Epithelial cell of esophagus (primary cell): ENCODE data around the gene MRPL14.

Experiments used
- DNase-seq: peaks from one replicate; pipeline ENCODE4 v3.0.0; 2010; ENCODE audit warnings: low read depth
- H3K4me3 ChIP-seq: 2 replicates; pipeline ENCODE4 v1.5.1; 2011; ENCODE audit warnings: mild to moderate bottlenecking, low read length, control low read depth
- TF ChIP-seq, protein P1 (sequence below): IDR thresholded peaks from 2 replicates; pipeline ENCODE4 v1.5.1; 2011; ENCODE audit warnings: low read depth, mild to moderate bottlenecking, low read length, control low read depth, inconsistent platforms; ENCODE audit not compliant: insufficient read depth; ENCODE audit errors: missing control alignments

The MRPL14 gene

DNA sequence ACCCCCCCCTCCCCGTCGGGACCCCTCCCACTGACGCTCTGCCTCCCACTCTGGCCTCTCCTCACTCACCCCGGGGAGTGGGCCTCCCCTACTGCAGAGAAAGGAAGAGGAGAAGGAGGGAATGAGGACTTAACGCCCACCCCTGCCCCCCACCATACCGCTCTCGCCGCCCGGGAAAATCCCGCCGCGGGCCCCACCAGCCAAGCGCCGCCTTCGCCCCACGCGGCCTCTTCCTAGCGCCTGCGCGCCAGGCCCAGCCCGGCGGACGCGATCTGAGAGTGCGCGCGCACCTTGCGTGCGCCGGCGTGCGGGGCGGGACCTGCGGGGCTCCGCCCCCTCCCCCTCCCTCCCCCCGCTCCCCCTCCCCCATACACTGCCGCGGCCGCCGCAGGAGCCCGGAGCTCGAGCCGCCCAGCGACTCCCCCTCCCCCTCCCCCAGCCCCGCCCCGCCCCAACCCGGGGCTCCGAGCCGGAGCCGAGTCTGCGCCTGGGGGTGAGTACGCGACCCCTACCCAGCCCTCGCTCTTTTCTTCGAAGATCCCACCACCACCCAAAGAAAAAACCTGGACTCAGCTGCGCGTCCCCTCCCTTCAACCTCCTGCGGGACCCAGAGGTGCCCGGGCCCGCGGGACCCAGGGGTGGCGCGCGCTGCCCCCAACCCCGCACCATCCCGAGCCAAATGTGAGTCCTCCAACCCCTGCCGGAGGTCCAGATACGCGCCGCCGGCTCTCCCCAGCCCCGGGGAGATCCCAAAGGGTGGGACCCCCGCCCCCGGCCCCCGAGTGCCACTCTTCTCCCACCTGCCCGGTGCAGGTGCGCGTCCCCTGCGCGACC is at the start of gene MRPL14, which contains the start of gene TMEM63B:
MRPL14 (minus strand) TSS at position 267 of the 834 bp plus-strand sequence. CDS start 10,841 bp downstream, outside the sequence.
TMEM63B (plus strand) TSS at position 369 of the 834 bp plus-strand sequence. CDS start 7,031 bp downstream, outside the sequence.
- TF ChIP-seq, protein P1, sequence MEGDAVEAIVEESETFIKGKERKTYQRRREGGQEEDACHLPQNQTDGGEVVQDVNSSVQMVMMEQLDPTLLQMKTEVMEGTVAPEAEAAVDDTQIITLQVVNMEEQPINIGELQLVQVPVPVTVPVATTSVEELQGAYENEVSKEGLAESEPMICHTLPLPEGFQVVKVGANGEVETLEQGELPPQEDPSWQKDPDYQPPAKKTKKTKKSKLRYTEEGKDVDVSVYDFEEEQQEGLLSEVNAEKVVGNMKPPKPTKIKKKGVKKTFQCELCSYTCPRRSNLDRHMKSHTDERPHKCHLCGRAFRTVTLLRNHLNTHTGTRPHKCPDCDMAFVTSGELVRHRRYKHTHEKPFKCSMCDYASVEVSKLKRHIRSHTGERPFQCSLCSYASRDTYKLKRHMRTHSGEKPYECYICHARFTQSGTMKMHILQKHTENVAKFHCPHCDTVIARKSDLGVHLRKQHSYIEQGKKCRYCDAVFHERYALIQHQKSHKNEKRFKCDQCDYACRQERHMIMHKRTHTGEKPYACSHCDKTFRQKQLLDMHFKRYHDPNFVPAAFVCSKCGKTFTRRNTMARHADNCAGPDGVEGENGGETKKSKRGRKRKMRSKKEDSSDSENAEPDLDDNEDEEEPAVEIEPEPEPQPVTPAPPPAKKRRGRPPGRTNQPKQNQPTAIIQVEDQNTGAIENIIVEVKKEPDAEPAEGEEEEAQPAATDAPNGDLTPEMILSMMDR = no peak
- DNase-seq = peak; percentile 89
- peak within 1 kb of the TSS; percentile 89 for H3K4me3 ChIP-seq

DNA sequence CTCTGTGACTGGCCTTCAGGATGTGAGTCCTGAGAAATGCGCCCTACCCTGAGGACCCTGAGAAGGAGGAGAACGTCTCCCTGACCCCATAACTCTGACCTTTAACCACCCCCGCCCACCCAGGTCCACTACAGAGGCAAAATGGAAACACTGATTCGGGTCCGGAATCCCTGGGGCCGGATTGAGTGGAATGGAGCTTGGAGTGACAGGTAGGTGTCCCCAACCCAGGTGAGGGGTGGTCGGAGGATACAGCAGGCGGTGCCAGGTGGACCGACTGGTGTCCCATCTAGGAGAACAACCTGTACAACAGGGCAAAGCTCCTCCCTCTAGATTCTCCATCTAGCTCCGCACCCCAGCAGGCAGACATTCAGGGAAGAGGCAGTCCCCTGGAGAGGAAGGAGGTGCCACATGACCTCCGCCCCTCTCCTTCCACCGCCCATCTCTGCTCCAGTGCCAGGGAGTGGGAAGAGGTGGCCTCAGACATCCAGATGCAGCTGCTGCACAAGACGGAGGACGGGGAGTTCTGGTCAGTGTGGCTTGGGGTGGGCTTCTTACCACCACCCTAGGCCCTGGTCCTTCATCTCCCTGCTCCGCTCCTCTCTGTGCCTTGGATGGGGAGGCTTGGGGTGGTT is 49.0 kb upstream of the MRPL14 start:
- DNase-seq = no peak
- TF ChIP-seq, protein P1 = no peak
- H3K4me3 ChIP-seq = no peak overlapping the region

- H3K4me3 ChIP-seq = no peak overlapping the region
- TF ChIP-seq, protein P1 = peak; percentile 93
- DNase-seq = peak; percentile 77
These were observed 45.7 kb upstream of the MRPL14 start for GRCh38 chr6:44172731-44173500.

- DNase-seq = no peak
These were observed 44.8 kb upstream of the MRPL14 start for GRCh38 chr6:44171899-44172546.

GRCh38 chr6:44169886-44170570 is 42.8 kb upstream of the MRPL14 start:
- TF ChIP-seq, protein P1 = no peak
- no peak for DNase-seq
- H3K4me3 ChIP-seq = no peak overlapping the region

More at GRCh38 chr6:44171899-44172546, 44.8 kb upstream of the MRPL14 start:
- TF ChIP-seq, protein P1 = no peak
- H3K4me3 ChIP-seq = no peak overlapping the region

DNA sequence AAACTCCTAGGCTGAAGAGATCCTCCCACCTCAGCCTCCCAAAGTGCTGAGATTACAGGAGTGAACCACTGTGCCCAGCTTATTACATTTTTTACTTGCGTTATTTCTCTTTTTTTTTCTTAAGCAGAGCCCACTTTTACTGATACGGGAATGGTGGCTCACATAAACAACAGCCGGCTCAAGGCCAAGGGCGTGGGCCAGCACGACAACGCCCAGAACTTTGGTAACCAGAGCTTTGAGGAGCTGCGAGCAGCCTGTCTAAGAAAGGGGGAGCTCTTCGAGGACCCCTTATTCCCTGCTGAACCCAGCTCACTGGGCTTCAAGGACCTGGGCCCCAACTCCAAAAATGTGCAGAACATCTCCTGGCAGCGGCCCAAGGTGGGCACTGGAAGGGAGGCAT is 41.9 kb upstream of the MRPL14 start:
- TF ChIP-seq, protein P1 = no peak
- no peak for DNase-seq
- no peak overlapping the region for H3K4me3 ChIP-seq
